ENCODE data around the gene RASD2.

Gene RASD2

GRCh38 chr22:35587896-35588295 lies 47.3 kb downstream of the RASD2 start:
- no peak for DNase-seq

GRCh38 chr22:35589071-35589755 lies 48.6 kb downstream of the RASD2 start:
- DNase-seq = no peak

GRCh38 chr22:35589756-35590093 lies 49.1 kb downstream of the RASD2 start:
- DNase-seq = no peak

- no peak for DNase-seq
These were observed 50.1 kb downstream of the RASD2 start for GRCh38 chr22:35590634-35591295.

GRCh38 chr22:35591714-35592417 lies 51.2 kb downstream of the RASD2 start:
- DNase-seq = no peak

- DNase-seq = no peak
These were observed 51.9 kb downstream of the RASD2 start for GRCh38 chr22:35592418-35592967.

GRCh38 chr22:35593071-35593890 lies 52.6 kb downstream of the RASD2 start:
- DNase-seq = no peak

- DNase-seq = no peak
These were observed 53.4 kb downstream of the RASD2 start for GRCh38 chr22:35593891-35594470.

GRCh38 chr22:35594686-35595085 lies 54.1 kb downstream of the RASD2 start:
- no peak for DNase-seq

- DNase-seq = no peak
These were observed 56.2 kb downstream of the RASD2 start for GRCh38 chr22:35596821-35597220.

- DNase-seq = no peak
These were observed 57.2 kb downstream of the RASD2 start for GRCh38 chr22:35597692-35598395.

- no peak for DNase-seq
These were observed 57.7 kb downstream of the RASD2 start for GRCh38 chr22:35598396-35598710.

- no peak for DNase-seq
These were observed 58.7 kb downstream of the RASD2 start for GRCh38 chr22:35599364-35599763.

GRCh38 chr22:35600476-35600875 lies 59.8 kb downstream of the RASD2 start:
- no peak for DNase-seq

GRCh38 chr22:35601013-35601580 lies 60.5 kb downstream of the RASD2 start:
- DNase-seq = no peak

- peak; percentile 23 for DNase-seq
These were observed 61.3 kb downstream of the RASD2 start for GRCh38 chr22:35601743-35602615.
